Subcutaneous adipose tissue (tissue), 4 donors: ENCODE results near the gene ZNF138. TPM values are rescaled to one million over a fixed set of nuclear protein-coding genes. Genes with fewer than 3 reads are reported as not detected.

Source experiments
- CTCF ChIP-seq: fragments of 450-650 bp; IDR thresholded peaks from one replicate; pipeline ENCODE4 v1.5.1; 2016; ENCODE audit warnings: low read depth, mild to moderate bottlenecking, control low read depth, antibody characterized with exemption, moderate library complexity
- total RNA-seq, 4 donors: library from RNA; depleted of rRNA; stranded (reverse); fragments of >200 nt; gene quantifications; one replicate each; pipeline ENCODE4 v1.1.0, GENCODE V29; 2016

The ZNF138 gene
- total RNA-seq, 4 donors from 2014 or later: 11.2 to 14.9 (median 12.7) TPM

GRCh38 chr7:64874114-64874513 lies 79.9 kb downstream of the ZNF138 start:
- TF ChIP-seq CTCF: no peak

- no peak for TF ChIP-seq CTCF
These were observed 80.5 kb downstream of the ZNF138 start for GRCh38 chr7:64874562-64875250.

- TF ChIP-seq CTCF: no peak
These were observed 81.0 kb downstream of the ZNF138 start for GRCh38 chr7:64875258-64875657.

- TF ChIP-seq CTCF: no peak
These were observed 81.6 kb downstream of the ZNF138 start for GRCh38 chr7:64875658-64876406.

- no peak for TF ChIP-seq CTCF
These were observed 82.8 kb downstream of the ZNF138 start for GRCh38 chr7:64876792-64877713.

GRCh38 chr7:64877714-64878610 lies 83.7 kb downstream of the ZNF138 start:
- no peak for TF ChIP-seq CTCF
